ENCODE measurements around the gene PTPN6.

The PTPN6 gene

GRCh38 chr12:6921996-6922946 lies 28.9 kb upstream of the PTPN6 start:
- no peak for DNase-seq (ENCODE audit: low read depth in 2 of 3, low spot score in 2 of 3)

GRCh38 chr12:6923003-6923732 lies 28.0 kb upstream of the PTPN6 start:
- no peak for DNase-seq (ENCODE audit: low read depth in 2 of 3, low spot score in 2 of 3)

DNA sequence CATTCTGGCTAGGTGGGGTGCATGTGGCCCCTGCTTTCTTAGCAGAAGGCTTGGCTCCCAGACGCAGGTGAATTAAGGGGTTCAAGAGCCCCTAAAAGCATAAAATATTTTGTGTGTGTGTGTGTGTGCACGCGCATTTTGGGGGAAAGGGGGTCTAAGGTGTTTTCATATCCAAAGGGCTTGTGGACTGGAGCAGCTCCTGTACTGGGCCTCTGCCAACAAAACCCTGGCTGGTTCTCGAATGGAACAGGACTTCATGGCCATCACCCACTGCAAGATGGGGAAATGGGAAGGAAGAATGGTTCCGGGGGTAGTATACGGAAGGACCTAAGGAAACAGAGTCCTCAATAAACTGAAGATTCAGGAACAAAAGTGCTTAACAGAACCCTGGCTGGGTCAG lies 27.3 kb upstream of the PTPN6 start:
- no peak for DNase-seq (ENCODE audit: low read depth in 2 of 3, low spot score in 2 of 3)

DNA sequence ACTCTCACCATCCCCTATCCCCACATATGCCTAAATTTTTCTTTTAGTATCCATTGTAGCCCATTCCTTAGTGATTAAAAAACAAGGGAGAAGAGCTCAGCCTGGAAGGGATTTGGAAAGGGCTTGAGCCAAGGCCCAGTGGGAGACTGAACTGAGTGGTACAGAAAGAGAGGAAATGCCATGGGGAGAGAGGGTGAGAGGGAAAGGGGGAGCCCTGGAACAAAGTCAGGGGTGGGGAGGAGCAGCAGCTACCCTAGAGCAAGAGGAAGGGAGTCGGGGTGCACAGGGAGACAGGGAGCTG lies 26.0 kb upstream of the PTPN6 start:
- no peak for DNase-seq (ENCODE audit: low read depth in 2 of 3, low spot score in 2 of 3)

- DNase-seq (ENCODE audit: low read depth in 2 of 3, low spot score in 2 of 3) = no peak
Observed at GRCh38 chr12:6925540-6926279, 25.4 kb upstream of the PTPN6 start.

DNA sequence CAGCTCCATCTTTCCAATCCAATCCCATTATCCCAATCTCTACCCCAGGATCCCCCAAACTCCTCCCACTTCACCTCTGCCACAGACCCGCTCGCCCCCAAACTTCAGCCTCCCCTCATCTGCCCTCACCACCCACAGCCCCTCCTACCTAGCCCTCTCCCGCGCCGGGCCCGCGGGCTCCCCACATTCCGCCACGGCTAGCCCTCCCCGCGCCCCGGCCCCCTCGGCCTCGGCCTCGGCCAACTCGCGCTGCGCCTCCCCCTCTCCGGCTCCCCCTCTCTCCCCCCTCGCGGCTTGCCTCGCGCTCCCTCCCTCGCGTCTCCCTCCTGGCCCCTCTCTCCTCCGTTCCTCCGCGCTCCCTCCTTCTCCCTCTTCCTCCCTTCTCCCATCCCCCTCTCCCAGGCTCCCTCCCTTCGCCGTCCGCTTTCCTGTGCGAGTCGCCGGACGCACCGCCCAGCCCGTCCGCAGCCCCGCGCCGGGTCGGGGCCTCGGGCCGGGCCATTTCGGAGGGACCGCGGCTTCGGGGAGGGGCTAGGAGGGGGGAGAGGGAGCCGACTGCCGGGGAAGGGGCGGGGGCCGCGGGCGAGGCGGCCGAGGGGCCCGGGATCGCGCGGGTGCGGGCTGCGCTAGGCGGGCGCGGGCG lies 23.7 kb upstream of the PTPN6 start, which contains the start of gene ATN1:
Gene ATN1, plus strand, starts transcription at position 581 of the 643 bp plus-strand sequence. CDS start 6,043 bp downstream, outside the sequence.
- DNase-seq (ENCODE audit: low read depth in 2 of 3, low spot score in 2 of 3) = no peak

- DNase-seq (ENCODE audit: low read depth in 2 of 3, low spot score in 2 of 3) = no peak
Observed at GRCh38 chr12:6928022-6928702, 23.0 kb upstream of the PTPN6 start.

- no peak for DNase-seq (ENCODE audit: low read depth in 2 of 3, low spot score in 2 of 3)
Observed at GRCh38 chr12:6928703-6929407, 22.3 kb upstream of the PTPN6 start.

- DNase-seq (ENCODE audit: low read depth in 2 of 3, low spot score in 2 of 3) = no peak
Observed at GRCh38 chr12:6929466-6930452, 21.4 kb upstream of the PTPN6 start.

DNA sequence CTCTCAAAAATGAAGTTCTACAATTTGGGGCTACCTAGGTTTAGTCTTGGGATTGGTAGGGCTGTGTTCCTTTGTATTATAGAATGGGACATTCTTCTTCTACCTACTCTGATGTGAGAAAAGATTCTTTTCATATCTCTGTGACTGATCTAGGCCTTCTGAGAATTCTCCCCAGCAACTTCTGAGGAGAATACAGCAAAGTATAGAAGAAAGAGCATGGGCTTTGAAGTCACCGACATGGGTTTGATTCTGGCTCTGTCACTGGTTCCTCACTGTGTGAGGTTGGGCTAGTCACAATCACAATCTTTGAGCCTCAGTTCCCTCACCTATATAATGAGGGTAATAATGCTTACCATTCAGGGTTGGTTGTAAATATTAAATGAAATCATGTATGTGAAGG lies 18.4 kb upstream of the PTPN6 start:
- no peak for DNase-seq (ENCODE audit: low read depth in 2 of 3, low spot score in 2 of 3)

- DNase-seq (ENCODE audit: low read depth in 2 of 3, low spot score in 2 of 3) = no peak
Observed at GRCh38 chr12:6934110-6934509, 17.0 kb upstream of the PTPN6 start.

GRCh38 chr12:6935371-6936193 lies 15.6 kb upstream of the PTPN6 start:
- DNase-seq (ENCODE audit: low read depth in 2 of 3, low spot score in 2 of 3) = no peak

- no peak for DNase-seq (ENCODE audit: low read depth in 2 of 3, low spot score in 2 of 3)
Observed at GRCh38 chr12:6936194-6936635, 14.9 kb upstream of the PTPN6 start.

GRCh38 chr12:6936636-6937480 lies 14.3 kb upstream of the PTPN6 start:
- no peak for DNase-seq (ENCODE audit: low read depth in 2 of 3, low spot score in 2 of 3)

GRCh38 chr12:6937481-6938352 lies 13.4 kb upstream of the PTPN6 start:
- peak in 2 of 3 experiments; percentile 82 to 83 for DNase-seq (ENCODE audit: low read depth in 2 of 3, low spot score in 2 of 3)
